GM04503 (cell line): ENCODE measurements around the gene RHBDD2.
"Not testable (repeated sequence)": the region's sequence is repeated elsewhere in the genome, so short reads cannot be mapped to it uniquely, and the experiment has no call there.

ENCODE experiments used
- DNase-seq: peaks from one replicate; pipeline ENCODE4 v3.0.0-alpha.2; 2012; ENCODE audit warnings: low read depth

RHBDD2 gene

GRCh38 chr7:75878769-75879611 is at the start of gene RHBDD2:
RHBDD2 (plus strand) TSS chr7:75879034; CDS start chr7:75879083, 49 bp downstream.
- peak; percentile 55 for DNase-seq

GRCh38 chr7:75829656-75830055 is 49.2 kb upstream of the RHBDD2 start:
- DNase-seq: not testable (repeated sequence)

DNA sequence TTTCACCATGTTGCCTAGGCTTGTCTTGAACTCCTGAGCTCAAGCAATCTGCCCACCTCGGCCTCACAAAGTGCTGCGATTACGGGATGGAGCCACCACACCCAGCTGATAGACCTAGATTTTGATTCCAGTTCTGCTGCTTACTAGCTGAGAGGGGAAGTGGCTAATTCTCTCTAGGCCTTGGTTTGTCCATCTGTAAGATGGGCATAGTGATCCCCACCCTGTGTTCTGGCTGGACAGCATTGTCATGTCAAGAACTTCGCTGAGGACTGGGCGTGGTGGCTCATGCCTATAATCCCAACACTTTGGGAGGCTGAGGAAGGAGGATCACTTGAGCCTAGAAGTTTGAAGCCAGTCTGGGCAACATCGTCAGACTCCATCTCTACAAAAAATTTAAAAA is 47.9 kb upstream of the RHBDD2 start:
- no peak for DNase-seq

GRCh38 chr7:75833662-75834061 is 45.2 kb upstream of the RHBDD2 start:
- DNase-seq: not testable (repeated sequence)

DNA sequence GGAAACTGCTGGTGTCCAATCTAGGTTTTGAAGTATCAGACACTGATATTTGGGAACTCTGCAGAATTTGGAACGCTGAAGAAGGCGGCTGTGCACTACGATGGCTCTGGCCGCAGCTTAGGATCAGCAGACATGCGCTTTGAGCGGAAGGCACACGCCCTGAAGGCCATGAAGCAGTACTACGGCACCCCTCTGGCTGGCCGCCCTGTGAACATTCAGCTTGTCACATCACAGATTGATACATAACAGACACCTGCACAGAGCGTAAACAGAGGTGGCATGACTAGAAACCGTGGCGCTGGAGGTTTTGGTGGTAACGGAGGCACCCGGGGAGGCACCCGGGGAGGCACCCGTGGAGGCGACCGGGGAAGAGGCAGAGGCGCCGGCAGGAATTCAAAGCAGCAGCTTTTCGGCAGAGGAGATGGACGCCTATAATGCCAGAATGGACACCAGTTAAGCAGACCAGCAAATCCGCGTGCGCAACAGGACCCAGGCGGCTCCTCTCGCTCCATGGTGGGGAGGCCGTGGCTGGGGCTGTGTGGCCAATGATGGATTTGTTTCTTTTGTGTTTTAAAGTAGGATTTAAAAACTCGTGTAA is 43.0 kb upstream of the RHBDD2 start:
- no peak for DNase-seq

- DNase-seq: no peak
Measured at GRCh38 chr7:75836798-75837197, 42.0 kb upstream of the RHBDD2 start.

- DNase-seq: not testable (repeated sequence)
Measured at GRCh38 chr7:75838281-75838930, 40.4 kb upstream of the RHBDD2 start.

DNA sequence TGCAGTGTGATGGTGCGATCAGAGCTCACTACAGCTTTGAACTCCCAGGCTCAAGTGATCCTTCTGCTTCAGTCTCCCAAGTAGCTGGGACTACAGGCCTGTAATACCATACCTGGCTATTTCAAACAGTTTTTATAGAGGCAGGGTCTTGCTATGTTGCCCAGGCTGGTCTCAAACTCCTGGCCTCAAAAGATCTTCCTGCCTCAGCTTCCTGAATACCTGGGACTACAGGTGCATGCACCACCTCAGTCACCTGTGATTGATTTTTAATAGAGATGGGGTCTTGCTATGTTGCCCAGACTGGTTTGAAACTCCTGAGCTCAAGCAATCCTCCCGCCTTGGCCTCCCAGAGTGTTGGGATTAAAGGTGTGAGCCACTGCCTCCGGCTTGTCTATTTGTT is 38.8 kb upstream of the RHBDD2 start:
- no peak for DNase-seq

GRCh38 chr7:75842836-75843446 is 35.9 kb upstream of the RHBDD2 start:
- peak; percentile 67 for DNase-seq

- no peak for DNase-seq
Measured at GRCh38 chr7:75843613-75844116, 35.2 kb upstream of the RHBDD2 start.

- DNase-seq: no peak
Measured at GRCh38 chr7:75844158-75844557, 34.7 kb upstream of the RHBDD2 start.

DNA sequence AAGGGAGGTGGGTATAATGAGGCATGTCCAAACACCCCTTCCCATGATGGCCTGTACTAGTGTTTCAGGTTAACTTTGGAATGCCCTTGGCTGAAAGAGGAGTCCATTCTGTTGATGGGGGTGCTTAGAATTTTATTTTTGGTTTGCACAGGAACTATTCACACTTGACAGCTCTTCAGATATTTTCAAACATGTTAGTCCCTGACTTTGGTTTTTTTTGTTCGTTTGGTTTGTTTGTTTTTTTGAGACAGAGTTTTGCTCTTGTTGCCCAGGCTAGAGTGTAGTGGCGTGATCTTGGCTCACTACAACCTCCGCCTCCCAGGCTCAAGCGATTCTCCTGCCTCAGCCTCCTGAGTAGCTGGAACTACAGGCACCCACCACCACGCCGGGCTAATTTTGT is 33.7 kb upstream of the RHBDD2 start:
- not testable (repeated sequence) for DNase-seq

DNA sequence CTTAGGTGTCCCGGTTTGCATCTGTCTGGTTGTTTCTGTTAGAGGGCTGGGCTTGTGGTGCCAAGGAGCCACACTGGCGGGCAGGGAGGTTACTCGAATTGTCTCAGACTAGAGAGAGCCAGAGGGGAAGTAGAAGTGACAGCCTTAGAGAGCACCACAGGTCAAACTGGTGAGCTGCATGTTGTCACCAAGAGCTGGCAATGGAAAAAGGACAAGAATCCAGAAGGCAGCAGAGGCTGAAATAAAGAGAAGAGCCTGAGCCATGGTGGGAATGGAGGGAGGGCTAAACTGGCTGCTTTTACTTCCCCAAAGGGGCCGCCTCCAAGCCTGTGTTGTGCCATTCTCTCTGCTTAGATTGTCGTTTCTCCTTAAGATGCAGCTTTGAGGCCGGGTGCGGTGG is 31.1 kb upstream of the RHBDD2 start:
- DNase-seq: no peak

DNA sequence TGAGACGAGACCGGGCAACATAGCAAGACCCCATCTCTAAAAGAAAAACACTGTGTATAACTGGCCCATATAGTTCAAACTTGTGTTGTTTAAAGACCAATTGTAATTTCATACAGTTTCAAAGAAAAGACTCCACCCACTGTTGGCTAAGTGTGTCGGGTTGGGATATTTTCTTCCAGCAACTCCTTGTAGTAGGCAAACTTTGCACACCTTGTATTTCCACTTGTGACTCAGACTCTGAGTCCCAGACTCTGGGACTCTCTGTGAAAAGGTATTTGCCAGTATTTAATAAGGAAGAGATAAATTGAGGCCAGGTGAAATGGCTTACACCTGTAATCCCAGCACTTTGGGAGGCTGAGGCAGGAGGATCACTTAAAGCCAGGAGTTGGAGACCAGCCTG is 29.3 kb upstream of the RHBDD2 start:
- DNase-seq: no peak

GRCh38 chr7:75850235-75850634 is 28.6 kb upstream of the RHBDD2 start:
- no peak for DNase-seq

DNA sequence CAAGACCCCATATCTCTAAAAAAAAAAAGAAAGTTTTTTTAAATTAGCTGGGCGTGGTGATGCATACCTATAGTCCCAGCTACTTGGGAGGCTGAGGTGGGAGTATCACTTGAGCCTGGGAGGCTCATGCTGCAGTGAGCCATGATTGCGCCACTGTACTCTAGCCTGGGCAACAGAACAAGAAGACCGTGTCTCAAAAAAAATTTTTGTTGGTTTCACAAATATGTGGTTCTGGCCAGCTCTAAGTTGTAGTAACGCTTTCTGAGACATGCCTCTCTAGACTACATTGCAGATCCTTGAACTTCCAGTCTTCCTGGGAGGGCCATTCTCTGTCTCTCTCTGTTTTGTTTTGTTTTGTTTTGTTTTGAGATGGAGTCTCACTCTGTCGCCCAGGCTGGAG is 24.6 kb upstream of the RHBDD2 start:
- peak; percentile 77 for DNase-seq

- DNase-seq: not testable (repeated sequence)
Measured at GRCh38 chr7:75854813-75855345, 24.0 kb upstream of the RHBDD2 start.

DNA sequence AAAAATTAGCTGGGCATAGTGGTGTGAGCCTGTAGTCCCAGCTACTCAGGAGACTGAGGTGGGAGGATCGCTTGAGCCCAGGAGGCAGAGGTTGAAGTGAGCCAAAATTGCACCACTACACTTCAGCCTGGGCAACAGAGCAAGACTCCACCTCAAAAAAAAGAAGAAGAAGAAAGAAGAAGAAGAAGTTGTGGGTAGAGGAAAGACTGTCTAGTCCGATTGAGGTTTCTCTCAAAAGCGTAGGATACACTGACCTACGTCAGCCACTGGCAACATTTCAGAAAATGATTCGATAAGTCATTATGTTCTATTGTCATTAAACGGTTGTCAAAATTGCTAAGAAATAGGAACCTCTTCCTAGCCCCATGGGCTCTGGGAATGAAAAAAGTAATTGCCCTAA is 22.3 kb upstream of the RHBDD2 start:
- no peak for DNase-seq

- no peak for DNase-seq
Measured at GRCh38 chr7:75858410-75858809, 20.4 kb upstream of the RHBDD2 start.

DNA sequence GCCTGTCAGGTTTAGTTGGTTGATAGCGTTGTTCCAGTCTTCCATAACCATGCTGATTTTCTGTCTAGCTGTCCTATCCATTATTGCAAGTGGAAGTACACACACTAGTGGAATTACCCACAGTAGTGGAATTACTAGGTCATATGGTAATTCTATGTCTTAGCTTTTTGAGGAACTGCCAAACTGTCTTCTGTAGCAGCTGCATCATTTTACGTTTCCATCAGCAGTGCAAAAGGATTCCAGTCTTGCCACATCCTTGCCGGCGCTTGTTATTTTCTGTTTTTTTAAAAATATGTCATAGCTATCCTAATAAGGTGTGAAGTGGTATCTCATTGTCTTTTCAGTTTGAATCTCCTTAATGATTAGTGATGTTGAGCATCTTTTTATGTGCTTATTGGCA is 17.2 kb upstream of the RHBDD2 start:
- DNase-seq: no peak

DNA sequence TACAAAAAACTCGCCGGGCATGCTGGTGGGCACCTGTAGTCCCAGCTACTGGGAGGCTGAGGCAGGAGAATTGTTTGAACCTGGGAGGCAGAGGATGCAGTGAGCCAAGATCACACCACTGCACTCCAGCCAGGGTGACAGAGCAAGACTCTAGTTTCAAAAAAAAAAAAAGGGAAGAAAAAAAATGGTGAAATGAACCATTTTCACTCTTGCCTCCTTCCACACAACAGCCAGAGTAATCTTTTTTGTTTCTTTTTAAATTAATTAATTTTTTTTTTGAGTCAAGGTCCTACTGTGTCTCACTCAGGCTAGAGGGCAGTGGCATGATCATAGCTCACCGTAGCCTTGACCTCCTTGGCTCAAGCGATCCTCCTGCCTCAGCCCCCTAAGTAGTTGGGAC is 14.6 kb upstream of the RHBDD2 start:
- DNase-seq: not testable (repeated sequence)

DNA sequence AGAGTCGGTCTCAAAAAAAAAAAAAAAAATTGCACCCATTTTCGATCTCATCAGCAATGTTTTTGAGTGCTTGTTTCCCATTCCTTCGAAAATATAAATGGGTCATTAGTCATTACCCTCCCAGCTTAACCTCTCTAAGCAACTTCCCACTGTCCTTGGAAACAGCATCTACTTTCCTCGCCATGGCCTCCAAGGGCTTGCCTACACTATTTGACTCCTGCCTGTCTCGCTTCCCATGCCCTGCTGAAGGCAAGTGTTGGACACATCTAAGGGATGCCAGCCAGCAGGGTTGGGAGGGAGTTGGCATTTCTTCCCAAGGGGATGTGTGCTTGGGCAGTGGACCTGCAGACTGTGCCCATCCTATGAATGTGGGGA is 12.7 kb upstream of the RHBDD2 start:
- no peak for DNase-seq
